Measurements from ENCODE around the gene RNGTT.
"Not testable (repeated sequence)": the region's sequence is repeated elsewhere in the genome, so short reads cannot be mapped to it uniquely, and the experiment has no call there.

Gene RNGTT

DNA sequence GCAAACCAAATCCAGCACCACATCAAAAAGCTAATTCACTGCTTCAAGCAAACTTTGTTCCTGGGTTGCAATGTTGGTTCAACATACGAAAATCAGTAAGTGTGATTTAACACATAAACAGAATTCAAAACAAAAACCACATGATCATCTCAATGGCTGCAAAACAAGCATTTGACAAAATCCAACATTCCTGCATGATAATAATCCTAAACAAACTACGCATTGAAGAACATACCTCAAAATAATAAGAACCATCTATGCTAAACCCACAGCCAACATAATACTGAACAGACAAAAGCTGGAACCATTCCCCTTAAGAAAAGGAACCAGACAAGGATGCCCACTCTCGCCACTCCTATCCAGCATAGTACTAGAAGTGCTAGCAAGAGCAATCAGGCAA is 49.9 kb downstream of the RNGTT start:
- no peak for DNase-seq (ENCODE audit: low read depth)
- TF ChIP-seq, protein P1, sequence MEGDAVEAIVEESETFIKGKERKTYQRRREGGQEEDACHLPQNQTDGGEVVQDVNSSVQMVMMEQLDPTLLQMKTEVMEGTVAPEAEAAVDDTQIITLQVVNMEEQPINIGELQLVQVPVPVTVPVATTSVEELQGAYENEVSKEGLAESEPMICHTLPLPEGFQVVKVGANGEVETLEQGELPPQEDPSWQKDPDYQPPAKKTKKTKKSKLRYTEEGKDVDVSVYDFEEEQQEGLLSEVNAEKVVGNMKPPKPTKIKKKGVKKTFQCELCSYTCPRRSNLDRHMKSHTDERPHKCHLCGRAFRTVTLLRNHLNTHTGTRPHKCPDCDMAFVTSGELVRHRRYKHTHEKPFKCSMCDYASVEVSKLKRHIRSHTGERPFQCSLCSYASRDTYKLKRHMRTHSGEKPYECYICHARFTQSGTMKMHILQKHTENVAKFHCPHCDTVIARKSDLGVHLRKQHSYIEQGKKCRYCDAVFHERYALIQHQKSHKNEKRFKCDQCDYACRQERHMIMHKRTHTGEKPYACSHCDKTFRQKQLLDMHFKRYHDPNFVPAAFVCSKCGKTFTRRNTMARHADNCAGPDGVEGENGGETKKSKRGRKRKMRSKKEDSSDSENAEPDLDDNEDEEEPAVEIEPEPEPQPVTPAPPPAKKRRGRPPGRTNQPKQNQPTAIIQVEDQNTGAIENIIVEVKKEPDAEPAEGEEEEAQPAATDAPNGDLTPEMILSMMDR (IDR thresholded peaks at IDR 0.05; ENCODE audit: insufficient read depth, low read depth, low read length, missing control alignments) = no peak
- H3K4me3 ChIP-seq (ENCODE audit: low read length) = no peak overlapping the region

DNA sequence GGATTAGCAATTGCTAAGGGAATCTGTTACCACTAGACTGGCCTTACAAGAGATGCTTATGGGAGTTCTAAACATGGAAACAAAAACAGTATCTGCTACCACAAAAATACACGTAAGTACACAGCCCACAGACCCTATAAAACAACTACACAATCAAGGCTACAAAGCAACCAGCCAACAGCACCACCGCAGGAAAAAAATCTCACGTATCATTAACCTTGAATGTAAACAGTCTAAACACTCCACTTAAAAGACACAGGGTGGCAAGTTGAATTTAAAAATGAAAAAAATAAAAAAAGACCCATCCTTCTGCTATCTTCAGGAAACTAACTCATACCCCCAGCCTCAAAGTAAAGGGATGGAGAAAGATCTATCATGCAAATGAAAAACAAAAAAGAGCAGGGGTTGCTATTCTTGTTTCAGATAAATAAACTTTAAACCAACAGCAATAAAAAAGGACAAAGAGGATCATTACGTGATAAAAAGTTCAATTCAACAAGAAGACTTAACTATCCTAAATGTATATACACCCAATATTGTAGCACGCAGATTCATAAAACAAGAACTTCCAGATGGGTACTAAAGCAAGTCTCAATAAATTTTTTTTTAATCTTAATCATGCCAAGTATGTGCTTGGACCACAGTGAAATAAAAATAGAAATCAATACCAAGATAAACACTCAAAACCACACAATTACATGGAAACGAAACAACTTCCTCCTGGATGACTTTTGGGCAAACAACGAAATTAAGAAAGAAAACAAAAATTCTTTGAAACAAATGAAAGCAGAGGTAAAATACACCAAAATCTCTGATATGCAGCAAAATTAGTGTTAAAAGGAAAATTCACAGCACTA is 52.3 kb downstream of the RNGTT start:
- no peak overlapping the region for H3K4me3 ChIP-seq (ENCODE audit: low read length)
- TF ChIP-seq, protein P1 (IDR thresholded peaks at IDR 0.05; ENCODE audit: insufficient read depth, low read depth, low read length, missing control alignments) = no peak
- DNase-seq (ENCODE audit: low read depth) = no peak

DNA sequence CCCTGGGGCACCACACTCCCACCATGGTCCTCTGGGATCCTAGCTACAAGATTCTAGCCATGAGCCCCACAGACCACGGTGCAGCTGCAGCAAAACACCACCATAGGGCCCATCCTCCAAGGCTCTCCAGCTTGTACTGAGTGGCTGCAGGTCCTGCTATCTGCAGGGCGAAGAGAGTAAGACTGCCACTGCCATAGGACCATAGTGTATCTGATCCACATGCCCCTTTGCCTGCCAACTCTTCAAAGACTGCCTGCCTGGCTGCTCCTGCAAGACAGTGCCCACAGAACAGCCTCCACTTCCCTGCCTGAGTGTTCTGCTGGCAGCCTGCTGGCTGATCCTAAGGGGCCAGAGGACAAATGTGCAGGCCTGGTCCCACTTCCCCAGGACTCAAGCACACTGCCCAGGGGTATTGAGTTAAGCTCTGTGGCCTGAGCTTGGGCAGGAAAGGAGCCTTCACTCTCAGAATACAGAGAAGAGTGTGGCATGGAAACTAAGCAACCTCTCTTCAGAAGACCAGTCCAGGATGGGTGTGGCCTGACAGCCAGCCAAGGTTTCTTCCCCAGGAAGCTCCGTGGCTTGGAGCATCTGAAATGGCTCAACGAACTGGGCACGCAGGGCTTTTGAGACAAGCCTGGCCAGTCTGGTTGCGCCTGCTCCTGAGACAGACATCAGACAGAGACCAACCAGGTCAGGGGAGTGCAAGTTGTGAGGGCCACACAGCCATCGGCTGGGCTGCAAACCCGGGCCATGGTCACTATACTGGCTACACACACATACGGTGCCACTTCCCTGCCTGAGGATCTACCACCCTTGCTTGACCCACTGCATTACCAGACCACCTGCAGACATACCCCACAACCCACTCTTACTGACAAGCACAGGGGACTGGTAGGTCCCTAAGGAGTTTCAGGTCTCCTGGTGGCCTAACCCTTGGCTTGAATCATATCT is 54.5 kb downstream of the RNGTT start:
- DNase-seq (ENCODE audit: low read depth) = peak; percentile 13
- TF ChIP-seq, protein P1 (IDR thresholded peaks at IDR 0.05; ENCODE audit: insufficient read depth, low read depth, low read length, missing control alignments) = no peak
- H3K4me3 ChIP-seq (ENCODE audit: low read length) = no peak overlapping the region

DNA sequence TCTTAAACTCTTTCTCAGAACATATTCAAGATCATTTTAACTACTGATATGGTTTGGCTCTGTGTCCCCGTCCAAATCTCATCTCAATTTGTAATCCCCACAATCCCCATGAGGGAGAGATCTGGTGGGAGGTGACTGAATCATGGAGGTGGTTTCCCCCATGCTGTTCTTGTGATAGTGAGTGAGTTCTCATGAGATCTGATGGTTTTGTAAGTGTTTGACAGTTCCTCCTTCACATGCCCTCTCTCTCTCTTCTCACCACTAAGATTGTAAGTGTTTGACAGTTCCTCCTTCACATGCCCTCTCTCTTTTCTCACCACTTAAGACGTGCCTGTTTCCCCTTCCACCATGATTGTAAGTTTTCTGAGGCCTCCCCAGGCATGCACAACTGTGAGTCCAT is 56.3 kb downstream of the RNGTT start:
- not testable (repeated sequence) for DNase-seq (ENCODE audit: low read depth); H3K4me3 ChIP-seq (ENCODE audit: low read length)

DNA sequence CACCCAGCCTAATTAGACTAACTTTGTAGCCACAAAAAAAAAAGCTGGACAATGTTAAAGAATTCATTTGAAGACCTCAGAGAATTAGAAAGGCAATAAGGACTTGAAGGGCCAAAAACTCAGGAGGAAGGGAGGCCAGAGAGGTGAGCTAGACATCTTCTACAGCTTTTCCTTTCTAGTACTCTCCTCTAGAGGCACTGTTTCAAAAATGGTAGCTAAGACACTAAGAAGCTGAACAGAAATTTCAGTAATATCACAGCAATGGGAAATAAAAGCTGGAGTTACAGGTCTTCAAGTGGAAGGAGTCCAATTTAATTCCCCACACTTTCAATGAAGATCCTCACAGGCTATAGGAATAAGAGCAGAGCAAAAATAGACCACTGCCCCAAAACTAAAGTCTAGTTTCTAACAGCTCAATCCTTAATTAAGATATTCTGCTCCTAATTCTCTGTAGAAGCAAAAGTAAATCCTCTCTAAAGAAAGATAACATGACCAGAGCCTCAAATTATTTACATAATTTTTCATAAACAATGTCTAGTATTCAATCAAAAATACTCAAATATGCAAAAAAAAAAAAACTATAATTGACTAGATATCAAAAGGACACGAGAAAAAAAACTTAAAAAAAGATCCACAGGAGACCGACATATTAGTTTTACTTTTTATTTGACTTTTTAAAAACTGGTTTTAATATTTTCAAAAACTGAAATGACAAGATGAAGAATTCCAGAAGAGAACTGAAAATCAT is 63.7 kb downstream of the RNGTT start:
- peak; percentile 4 for DNase-seq (ENCODE audit: low read depth)
- TF ChIP-seq, protein P1 (IDR thresholded peaks at IDR 0.05; ENCODE audit: insufficient read depth, low read depth, low read length, missing control alignments) = peak; percentile 36
- no peak overlapping the region for H3K4me3 ChIP-seq (ENCODE audit: low read length)

DNA sequence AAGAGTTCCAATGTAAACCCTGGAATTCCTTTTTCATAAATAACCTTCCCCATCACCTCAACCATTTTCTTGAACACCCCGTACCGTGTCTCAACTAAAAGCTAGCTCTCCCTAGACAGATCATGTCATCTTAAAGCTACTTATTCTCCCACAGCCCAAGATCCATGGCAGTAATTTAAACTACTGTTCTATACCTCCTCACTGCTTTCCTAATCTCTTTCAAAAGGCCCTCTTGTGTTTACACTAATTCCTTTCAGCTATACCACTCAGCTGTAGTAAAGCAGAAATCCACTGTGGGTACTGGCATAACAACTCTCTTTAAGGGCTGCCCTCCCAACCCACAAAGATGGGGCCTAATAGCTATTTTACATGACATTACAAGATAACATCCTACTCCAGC is 67.5 kb downstream of the RNGTT start:
- no peak overlapping the region for H3K4me3 ChIP-seq (ENCODE audit: low read length)
- DNase-seq (ENCODE audit: low read depth) = no peak
- TF ChIP-seq, protein P1 (IDR thresholded peaks at IDR 0.05; ENCODE audit: insufficient read depth, low read depth, low read length, missing control alignments) = no peak
